Muscle of arm (tissue), 12 donors: ENCODE data around the gene SLC45A1. TPM values are rescaled to one million over a fixed set of nuclear protein-coding genes. Genes with fewer than 3 reads are reported as not detected.

ENCODE experiments used
- DNase-seq: peaks from one replicate; pipeline ENCODE4 v3.0.0-alpha.2; 2013
- polyA plus RNA-seq, 12 donors: library from polyadenylated mRNA; unstranded; fragments of 120-200 nt; gene quantifications; one replicate each; pipeline ENCODE4 v1.2.1, GENCODE V29; 2013; ENCODE audit not compliant: insufficient read length in 12 of 12

SLC45A1 gene
- polyA plus RNA-seq, 12 donors = 0.51 to 0.86 (median 0.71) TPM; not detected in 2

DNA sequence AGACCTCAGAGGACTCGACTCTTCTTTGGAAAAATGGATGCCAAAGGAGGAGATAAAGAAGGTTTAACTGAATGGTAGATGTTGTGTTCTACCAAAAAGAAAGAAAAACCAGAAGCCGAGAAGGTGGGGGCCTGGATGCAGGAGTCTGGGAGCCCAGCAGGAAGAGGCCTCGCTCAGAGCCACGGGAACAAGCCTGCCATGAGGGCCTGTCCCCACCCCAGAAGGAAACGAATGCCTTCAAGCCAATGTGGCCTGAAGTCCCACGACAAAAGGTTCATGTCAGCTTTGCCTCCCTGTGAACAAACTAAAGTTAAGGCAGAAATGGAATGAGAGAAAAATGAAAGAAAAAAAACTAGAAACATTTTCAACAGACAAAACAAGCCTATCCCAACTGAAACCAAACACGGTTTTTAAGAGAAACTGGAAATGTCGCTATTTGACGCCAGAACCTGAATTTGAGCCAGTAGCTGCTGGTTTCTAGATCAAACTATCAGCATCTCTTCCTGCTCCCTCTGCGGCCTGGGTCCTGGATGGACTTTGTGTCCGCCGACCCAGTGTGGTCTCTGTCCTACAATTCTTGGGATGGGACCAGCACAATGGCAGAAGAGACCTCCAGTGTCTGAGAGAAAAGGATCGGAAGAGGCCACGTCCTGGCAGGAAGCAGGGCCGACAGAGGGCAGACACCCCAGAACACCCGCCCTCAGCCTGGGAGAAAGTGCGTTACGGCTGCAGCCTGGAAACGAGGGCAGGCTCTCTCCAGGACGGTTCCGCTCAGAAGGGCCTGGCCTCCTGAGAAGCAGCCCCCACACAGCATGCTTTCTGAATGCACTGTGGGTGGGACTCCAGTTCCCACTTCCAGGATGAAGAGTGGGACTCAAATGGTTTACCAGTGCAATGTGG is 35.2 kb downstream of the SLC45A1 start:
- DNase-seq = no peak

GRCh38 chr1:8354038-8354437 is 36.1 kb downstream of the SLC45A1 start:
- DNase-seq = no peak

DNA sequence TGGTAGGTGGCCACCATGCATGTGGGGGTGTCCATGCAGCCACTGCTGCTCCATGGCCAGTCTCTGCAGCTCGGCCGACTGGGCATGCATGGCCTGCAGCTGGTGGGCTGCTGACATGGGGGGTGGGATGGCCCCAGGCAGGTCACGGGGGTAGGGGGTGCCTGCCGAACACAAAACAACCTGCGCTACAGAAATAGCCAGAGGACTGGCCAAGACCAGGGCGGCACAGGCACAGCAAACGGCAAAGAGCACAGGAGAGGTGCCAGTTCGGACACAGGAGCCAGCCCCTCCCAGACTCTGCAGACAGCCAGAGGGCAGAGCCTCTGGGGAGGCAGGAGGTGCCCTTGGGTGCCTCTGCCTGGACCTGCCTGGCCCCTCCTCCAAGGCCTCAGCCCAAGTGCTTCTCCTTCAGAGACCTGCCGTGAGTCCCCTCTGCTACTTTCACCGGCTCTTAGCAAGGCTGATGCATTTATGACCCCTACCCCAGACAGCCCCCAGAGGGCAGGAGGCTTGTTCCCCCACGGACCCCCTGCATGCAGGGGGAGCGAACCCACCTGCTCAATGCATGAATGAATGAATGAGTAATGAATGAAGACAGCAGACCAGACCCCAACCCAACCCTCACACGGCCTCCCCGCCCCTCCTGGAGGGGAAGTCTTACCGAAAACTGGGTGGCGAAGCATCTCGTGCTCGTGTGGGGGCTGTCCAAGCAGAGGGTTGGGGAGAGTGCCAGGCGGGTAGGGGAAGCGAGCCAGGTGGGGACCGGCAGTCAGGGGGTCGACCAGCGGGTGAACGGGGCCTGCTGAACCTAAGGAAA is 37.7 kb downstream of the SLC45A1 start:
- no peak for DNase-seq

- no peak for DNase-seq
These were observed 38.6 kb downstream of the SLC45A1 start for GRCh38 chr1:8356256-8357209.

- no peak for DNase-seq
These were observed 39.6 kb downstream of the SLC45A1 start for GRCh38 chr1:8357329-8358101.

- DNase-seq = no peak
These were observed 40.5 kb downstream of the SLC45A1 start for GRCh38 chr1:8358241-8358896.

DNA sequence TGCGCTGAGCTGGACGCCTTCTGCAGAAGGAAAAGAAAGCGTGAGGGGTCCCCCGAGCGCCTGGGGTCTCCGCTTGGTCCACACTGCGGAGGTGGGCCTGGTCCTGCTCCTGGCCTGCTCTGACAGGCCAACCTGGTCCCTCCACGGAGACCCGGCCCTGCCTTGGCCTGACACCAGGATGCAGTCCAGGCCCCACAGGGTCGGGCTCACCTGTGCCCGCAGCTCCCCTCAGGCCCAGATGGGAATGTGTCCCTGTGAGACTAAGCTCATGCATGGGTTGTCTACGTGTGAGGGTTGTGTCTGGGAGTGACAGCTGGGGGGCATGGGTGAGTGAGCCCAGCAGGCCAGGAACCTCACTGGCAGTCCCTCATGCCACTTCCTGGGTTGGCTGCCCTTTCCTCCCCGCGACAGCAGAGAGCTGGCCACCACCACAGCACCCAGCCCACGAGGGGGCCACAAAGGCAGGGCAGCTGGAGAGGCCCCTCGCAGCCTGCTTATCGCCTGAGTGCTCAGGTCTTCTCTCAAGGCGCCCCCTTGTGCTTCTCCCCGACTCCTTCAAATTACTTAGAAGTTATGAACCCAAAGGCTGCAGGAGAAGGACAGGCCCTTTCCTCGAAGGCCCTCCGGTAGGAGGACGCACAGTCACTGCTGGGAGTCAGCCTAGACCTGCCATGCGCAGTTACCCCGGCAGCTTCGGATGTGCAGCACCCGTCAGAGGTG is 41.1 kb downstream of the SLC45A1 start:
- DNase-seq = no peak

DNA sequence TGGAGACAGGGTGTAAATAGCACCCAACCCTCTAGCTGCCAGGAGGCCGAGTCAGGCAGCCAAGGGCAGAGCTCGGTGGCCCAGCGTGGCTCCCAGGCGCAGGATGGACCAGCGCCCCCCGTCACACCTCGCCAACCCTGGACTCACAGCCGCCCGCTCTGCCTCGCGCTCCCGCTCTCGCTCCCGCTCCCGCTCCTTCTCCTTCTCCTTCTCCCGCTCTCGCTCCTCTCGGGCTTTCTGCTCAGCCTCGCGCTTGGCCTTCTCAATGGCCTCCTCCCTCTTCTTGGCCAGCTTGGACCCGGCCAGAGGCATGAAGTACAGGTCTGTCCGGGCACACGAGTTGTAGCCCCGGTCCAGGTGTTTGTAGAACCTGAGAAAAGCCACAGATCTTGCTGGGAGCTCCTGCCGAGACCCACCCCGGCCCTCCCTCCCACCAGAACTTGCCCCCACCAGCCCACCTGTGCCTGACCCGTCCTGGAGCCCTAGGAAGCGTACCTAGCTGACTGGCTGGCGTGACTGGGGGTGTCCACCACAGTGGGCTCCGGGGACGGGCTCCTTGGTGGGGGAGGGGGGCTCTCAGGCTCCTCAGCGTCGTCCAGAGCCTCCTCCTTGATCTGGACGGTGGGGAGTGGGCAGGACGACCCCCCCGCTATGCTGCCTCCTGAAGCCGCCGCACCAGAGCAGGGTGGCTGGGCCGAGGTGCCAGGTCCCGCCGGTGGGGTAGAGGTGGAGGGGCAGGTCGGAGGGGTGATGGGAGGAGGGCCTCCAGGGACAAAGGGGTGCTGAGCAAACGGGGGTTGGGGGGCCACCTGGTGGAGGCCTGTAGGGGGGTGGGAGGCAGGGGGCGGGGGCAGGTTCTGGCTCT is 41.9 kb downstream of the SLC45A1 start:
- no peak for DNase-seq

- DNase-seq = no peak
These were observed 42.7 kb downstream of the SLC45A1 start for GRCh38 chr1:8360493-8361197.

DNA sequence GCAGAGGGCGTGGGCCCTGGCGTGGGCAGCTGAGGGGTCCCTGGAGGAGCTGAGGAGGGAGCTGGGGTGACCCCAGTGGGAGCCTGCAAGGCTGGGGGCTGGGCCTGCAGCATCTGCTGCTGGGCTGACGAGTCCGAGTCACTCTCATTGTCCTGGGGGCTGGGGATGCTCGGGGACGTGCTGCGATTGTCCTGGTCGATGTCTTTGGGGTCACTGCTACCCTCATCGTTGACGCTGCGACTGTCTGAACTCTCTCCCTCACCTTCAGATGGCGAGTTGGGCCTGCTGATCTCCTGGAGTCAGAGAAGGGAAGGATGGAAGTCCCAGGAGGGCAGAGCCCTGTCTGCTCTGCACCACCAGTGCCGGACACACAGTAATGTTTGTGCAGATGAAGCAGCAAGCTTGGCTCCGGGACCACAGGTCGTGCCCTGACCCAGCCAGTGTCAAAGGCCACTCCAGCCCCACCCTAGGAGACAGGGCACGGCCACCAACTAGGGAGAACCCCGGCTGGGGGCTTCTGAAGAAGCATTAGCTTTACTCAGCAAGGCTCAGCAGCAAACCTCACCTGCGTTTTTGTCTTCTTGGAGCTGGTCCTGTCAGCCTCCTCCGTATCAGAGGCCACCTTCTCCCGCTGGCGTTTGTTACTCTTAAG is 43.4 kb downstream of the SLC45A1 start:
- DNase-seq = no peak

GRCh38 chr1:8362701-8363101 is 44.8 kb downstream of the SLC45A1 start:
- DNase-seq = no peak

DNA sequence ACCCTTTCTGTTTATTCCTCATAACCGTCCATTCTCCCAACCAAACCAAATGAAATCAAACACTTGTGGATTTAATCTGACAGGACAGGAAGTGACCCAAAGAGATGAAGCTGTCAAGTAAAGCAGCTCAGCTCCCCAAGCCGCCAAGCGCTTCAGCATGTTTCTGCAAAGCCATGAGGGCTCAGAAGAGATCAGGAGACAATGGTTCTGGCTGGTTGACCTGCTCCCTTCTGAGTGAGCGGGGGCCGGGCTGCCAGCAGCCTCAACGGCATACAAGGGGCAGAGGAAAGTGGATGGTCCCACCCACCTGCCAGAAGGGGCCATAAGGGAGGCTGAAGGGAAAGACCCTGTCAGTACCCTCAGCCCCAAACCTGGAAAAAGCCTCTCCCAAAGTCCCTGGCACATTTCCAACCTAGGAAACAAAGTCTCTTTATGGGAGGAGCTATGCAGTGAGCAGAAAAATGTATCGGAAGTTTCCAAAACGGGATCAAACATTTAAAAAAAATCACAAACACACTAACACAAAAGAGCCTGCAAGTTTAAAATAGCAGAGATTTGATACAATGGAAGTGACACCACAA is 45.4 kb downstream of the SLC45A1 start:
- no peak for DNase-seq

GRCh38 chr1:8363767-8364301 is 45.9 kb downstream of the SLC45A1 start:
- DNase-seq = no peak

- no peak for DNase-seq
These were observed 46.9 kb downstream of the SLC45A1 start for GRCh38 chr1:8364528-8365442.

DNA sequence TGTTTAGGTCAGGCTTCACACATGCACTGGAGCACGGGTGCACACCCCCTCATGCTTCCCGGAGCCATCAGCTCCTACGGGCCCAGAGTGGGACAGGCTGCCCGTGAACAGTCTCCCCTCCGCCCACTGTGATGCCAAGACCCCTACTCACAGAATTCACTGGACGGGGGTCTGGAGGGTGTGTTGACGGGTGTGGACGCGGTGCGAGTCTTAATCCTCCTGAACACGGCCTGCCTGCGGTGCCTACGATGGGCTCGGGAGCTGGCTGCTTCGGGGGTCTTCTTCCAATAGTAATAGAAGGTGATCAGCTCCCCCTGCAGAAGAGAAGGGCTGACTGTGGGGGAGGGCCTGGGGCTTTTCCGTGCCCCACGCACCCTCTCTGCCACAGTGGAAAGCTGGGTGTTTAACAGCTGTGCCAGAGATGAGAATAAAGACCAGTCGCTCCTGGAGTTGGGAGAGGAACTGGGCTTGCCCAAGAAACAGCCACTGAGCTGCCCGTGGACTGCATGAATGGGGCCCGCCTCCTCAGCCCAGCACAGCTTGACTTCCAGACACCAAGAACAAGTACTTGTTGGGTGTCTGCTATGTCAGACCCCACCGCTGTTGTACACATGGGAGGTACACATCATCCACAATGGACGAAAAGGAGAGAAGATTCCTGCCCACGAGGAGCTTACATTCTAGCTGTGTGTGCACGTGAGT is 47.9 kb downstream of the SLC45A1 start:
- DNase-seq = no peak
